Testis (tissue), 3 donors: Measurements from ENCODE around the gene PCDH12. TPM values are rescaled to one million over a fixed set of nuclear protein-coding genes. Genes with fewer than 3 reads are reported as not detected.

Experiments
- DNase-seq: peaks from one replicate; pipeline ENCODE4 v3.0.0-alpha.2; 2019
- H3K27ac ChIP-seq, 2 donors: fragments of 200-600 bp; sonication (generic); one replicate each; pipeline ENCODE4 v1.5.1; 2019
- H3K27me3 ChIP-seq: fragments of 200-600 bp; sonication (generic); one replicate; pipeline ENCODE4 v1.5.1; 2019
- H3K36me3 ChIP-seq: fragments of 200-600 bp; sonication (generic); one replicate; pipeline ENCODE4 v1.5.1; 2017; ENCODE audit warnings: low read depth; ENCODE audit errors: missing control alignments
- H3K4me1 ChIP-seq: fragments of 200-600 bp; sonication (generic); one replicate; pipeline ENCODE4 v1.5.1; 2019
- H3K4me3 ChIP-seq, 2 donors: fragments of 200-600 bp; sonication (generic); one replicate each; pipeline ENCODE4 v1.5.1; 2017 to 2019
- H3K9me3 ChIP-seq: fragments of 200-600 bp; sonication (generic); one replicate; pipeline ENCODE4 v1.5.1; 2017
- POLR2A ChIP-seq: fragments of 450-650 bp; IDR thresholded peaks from one replicate; pipeline ENCODE4 v1.6.1; 2017; ENCODE audit warnings: antibody characterized with exemption, mild to moderate bottlenecking, moderate library complexity
- WGBS, 2 donors: methylation state at CpG; one replicate each; pipeline ENCODE4 v1.1.5; 2018; 5-methylcytosine and 5-hydroxymethylcytosine counted together
- intact Hi-C: fragments of 100-400 bp; cut with DNase I; formaldehyde crosslinking; loops from one replicate; pipeline ENCODE4 v1.15.1; 2023; ENCODE audit warnings: low total_unique reads
- polyA plus RNA-seq: library from polyadenylated mRNA; stranded (reverse); fragments of 350-450 nt; fragmentation: Illumina TruSeq; extraction: RNeasy Lipid Tissue Mini Kit (QIAGEN cat#74804); gene quantifications from one replicate; pipeline ENCODE4 v1.2.3, GENCODE V29; 2014; ENCODE audit warnings: low read depth, low replicate concordance; ENCODE audit not compliant: insufficient read depth
- total RNA-seq, 2 donors: library from RNA; depleted of rRNA; stranded (reverse); fragments of >200 nt; gene quantifications; one replicate each; pipeline ENCODE4 v1.2.3, GENCODE V29; 2016
- TF ChIP-seq, protein P1 (sequence below), 3 experiments: fragments of 450-650 bp in 2 of 3; fragments of 200-600 bp in 1 of 3; sonication (generic) in 1 of 3; IDR thresholded peaks; one replicate each; pipeline ENCODE4 v1.5.1; 2016 to 2019; ENCODE audit warnings: antibody characterized with exemption in 3 of 3, mild to moderate bottlenecking in 2 of 3, moderate library complexity in 1 of 3

PCDH12 gene
- total and polyA plus RNA-seq, 3 donors from 2014 or later: 0.31 to 2.0 (median 1.6) TPM

DNA sequence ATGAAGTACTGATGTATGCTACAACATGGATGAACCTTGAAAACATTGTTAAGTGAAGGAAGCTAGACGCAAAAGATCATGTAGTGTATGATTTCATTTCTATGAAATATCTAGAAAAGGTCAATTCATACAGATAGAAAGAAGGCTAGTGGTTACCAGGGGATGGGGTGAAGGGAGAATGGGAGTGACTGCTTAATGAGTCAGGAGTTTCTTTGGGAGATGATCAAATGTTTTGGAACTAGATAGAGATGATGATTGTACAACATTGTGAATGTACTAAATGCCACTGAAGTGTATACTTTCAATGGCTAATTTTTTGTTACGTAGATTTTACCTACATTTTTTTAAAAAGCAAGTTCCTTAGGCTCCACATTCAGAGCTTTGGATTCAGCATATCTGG, 49.2 kb downstream of the PCDH12 start:
- Histone ChIP-seq H3K4me1 (no peaks in the 10 kb centered on the region), H3K27me3 (no peaks in the 10 kb centered on the region), H3K4me3 (no peak overlapping the region), H3K36me3 (no peaks in the 10 kb centered on the region), H3K27ac (no peak overlapping the region), H3K9me3 (no peaks in the 10 kb centered on the region)
- WGBS, 2 donors: 92% methylated on average over 2 of the region's 2 CpGs
- DNase-seq: no peak
- TF ChIP-seq POLR2A: no peak
- TF ChIP-seq, protein P1, sequence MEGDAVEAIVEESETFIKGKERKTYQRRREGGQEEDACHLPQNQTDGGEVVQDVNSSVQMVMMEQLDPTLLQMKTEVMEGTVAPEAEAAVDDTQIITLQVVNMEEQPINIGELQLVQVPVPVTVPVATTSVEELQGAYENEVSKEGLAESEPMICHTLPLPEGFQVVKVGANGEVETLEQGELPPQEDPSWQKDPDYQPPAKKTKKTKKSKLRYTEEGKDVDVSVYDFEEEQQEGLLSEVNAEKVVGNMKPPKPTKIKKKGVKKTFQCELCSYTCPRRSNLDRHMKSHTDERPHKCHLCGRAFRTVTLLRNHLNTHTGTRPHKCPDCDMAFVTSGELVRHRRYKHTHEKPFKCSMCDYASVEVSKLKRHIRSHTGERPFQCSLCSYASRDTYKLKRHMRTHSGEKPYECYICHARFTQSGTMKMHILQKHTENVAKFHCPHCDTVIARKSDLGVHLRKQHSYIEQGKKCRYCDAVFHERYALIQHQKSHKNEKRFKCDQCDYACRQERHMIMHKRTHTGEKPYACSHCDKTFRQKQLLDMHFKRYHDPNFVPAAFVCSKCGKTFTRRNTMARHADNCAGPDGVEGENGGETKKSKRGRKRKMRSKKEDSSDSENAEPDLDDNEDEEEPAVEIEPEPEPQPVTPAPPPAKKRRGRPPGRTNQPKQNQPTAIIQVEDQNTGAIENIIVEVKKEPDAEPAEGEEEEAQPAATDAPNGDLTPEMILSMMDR (IDR thresholded peaks at IDR 0.05): no peak
- intact Hi-C loops: no loop called here

GRCh38 chr5:141906972-141907371, 51.0 kb downstream of the PCDH12 start:
- intact Hi-C loops: no loop called here
- WGBS, 2 donors: 0% methylated on average over 1 of the region's 1 CpG
- Histone ChIP-seq H3K27me3 (no peaks in the 10 kb centered on the region), H3K36me3 (no peaks in the 10 kb centered on the region), H3K4me1 (peaks cover 8% of the 10 kb centered on the region), H3K4me3 (no peak overlapping the region), H3K27ac (no peak overlapping the region), H3K9me3 (no peaks in the 10 kb centered on the region)
- DNase-seq: no peak
- TF ChIP-seq, protein P1 (IDR thresholded peaks at IDR 0.05): no peak
- no peak for TF ChIP-seq POLR2A

- TF ChIP-seq, protein P1 (IDR thresholded peaks at IDR 0.05): no peak
- no peak for TF ChIP-seq POLR2A
- WGBS, 2 donors: 0 to 50% methylated on average over 1 of the region's 1 CpG
- H3K27me3 ChIP-seq: no peaks in the 10 kb centered on the region
- H3K27ac ChIP-seq: no peak overlapping the region
- intact Hi-C loops: no loop called here
- H3K4me3 ChIP-seq: no peak overlapping the region
- H3K36me3 ChIP-seq: no peaks in the 10 kb centered on the region
- H3K4me1 ChIP-seq: peaks cover 9% of the 10 kb centered on the region
- H3K9me3 ChIP-seq: no peaks in the 10 kb centered on the region
- DNase-seq: no peak
Measured at GRCh38 chr5:141906517-141906916, 51.5 kb downstream of the PCDH12 start.

DNA sequence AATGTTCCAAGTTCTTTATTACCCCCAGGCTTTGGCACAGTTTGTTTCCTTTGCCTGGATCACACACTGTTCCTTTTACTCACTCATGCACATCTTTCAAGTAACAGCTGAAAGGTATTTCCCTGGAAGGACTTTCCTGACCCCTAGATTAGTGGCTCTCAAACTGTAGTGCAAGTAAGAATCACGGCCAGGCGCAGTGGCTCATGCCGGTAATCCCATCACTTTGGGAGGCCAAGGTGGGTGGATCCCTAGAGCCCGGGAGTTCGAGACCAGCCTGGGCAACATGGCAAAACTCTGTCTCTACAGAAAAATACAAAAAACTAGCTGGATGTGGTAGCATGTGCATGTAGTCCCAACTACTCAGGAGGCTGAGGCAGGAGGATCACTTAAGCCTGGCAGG, 53.5 kb downstream of the PCDH12 start:
- 57 to 58% methylated on average over 5 of the region's 5 CpGs for WGBS, 2 donors
- Histone ChIP-seq H3K36me3 (no peaks in the 10 kb centered on the region), H3K4me1 (peaks cover 9% of the 10 kb centered on the region), H3K4me3 (no peak overlapping the region), H3K27me3 (no peaks in the 10 kb centered on the region), H3K9me3 (no peaks in the 10 kb centered on the region), H3K27ac (no peak overlapping the region)
- intact Hi-C loops: no loop called here
- DNase-seq: no peak
- TF ChIP-seq POLR2A: no peak
- TF ChIP-seq, protein P1 (IDR thresholded peaks at IDR 0.05): no peak

DNA sequence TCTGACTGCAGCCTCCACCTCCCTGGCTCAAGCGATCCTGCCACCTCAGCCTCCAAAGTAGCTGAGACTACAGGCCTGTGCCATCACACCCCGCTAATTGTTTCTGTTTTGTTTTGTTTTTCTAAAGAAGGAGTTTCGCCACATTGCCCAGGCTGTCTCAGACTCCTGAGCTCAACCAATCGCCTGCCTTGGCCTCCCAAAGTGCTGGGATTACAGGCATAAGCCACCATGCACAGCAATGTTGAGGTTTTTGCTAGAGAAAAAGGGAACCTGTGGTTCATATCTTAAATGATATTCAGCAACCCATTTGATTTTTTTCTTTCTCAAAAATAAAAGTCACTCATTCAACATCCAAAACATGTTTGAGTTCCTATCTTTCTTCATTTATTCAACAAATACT, 54.7 kb downstream of the PCDH12 start:
- intact Hi-C loops: no loop called here
- no peaks in the 10 kb centered on the region for H3K27me3 ChIP-seq
- no peak overlapping the region for H3K27ac ChIP-seq
- WGBS, 2 donors: 72 to 90% methylated on average over 4 of the region's 4 CpGs
- no peaks in the 10 kb centered on the region for H3K36me3 ChIP-seq
- TF ChIP-seq, protein P1 (IDR thresholded peaks at IDR 0.05): no peak
- DNase-seq: no peak
- H3K9me3 ChIP-seq: no peaks in the 10 kb centered on the region
- H3K4me3 ChIP-seq: no peak overlapping the region
- peaks cover 9% of the 10 kb centered on the region for H3K4me1 ChIP-seq
